ENCODE data around the gene FAM83C. TPM values are rescaled to one million over a fixed set of nuclear protein-coding genes. Genes with fewer than 3 reads are reported as not detected.

Gene FAM83C
- polyA plus RNA-seq, 1 of the 3 experiments (the other 2 are of a cell fraction) = not detected

DNA sequence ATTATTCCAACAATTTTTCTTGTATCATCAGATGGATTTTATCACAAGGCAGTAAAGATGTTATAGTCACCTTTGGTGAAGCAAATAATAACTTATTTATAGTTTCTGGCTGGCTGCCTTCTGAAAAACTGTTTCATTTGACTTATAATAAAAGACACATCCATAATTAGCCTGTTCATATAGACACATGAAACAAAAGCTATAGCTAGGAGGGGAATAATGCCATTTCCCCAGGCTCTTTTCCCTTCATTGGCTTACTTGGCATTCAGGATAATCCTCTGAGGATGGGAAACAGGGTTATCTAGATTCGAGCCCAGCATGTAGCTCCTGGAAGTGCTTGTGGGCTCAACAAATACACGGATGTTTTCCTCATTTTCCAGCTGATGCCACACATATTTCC is 48.2 kb downstream of the FAM83C start:
- H3K9ac ChIP-seq = no peak overlapping the region
- H4K20me1 ChIP-seq (ENCODE audit: insufficient read depth) = no peaks in the 10 kb centered on the region
- no peaks in the 10 kb centered on the region for H3K9me2 ChIP-seq
- H3K79me2 ChIP-seq (ENCODE audit: insufficient read depth) = no peaks in the 10 kb centered on the region
- H3K27ac ChIP-seq (ENCODE audit: low read depth in 2 of 2, low read length in 1 of 2) = no peak overlapping the region
- H3K4me3 ChIP-seq (ENCODE audit: low read depth in 2 of 2, low read length in 1 of 2) = no peak overlapping the region
- no peaks in the 10 kb centered on the region for H3K9me3 ChIP-seq
- H3K4me1 ChIP-seq (ENCODE audit: control insufficient read depth in 1 of 2, insufficient read depth in 2 of 2, low read depth in 1 of 2, low read length in 1 of 2) = no peaks in the 10 kb centered on the region; a peak in 1 of 4 replicates
- no peaks in the 10 kb centered on the region for H3F3A ChIP-seq (replicated peaks; ENCODE audit: insufficient read depth)
- POLR2A ChIA-PET = no interaction called here
- no peak overlapping the region for H2AFZ ChIP-seq (ENCODE audit: low read depth)
- TF ChIP-seq, protein P1, sequence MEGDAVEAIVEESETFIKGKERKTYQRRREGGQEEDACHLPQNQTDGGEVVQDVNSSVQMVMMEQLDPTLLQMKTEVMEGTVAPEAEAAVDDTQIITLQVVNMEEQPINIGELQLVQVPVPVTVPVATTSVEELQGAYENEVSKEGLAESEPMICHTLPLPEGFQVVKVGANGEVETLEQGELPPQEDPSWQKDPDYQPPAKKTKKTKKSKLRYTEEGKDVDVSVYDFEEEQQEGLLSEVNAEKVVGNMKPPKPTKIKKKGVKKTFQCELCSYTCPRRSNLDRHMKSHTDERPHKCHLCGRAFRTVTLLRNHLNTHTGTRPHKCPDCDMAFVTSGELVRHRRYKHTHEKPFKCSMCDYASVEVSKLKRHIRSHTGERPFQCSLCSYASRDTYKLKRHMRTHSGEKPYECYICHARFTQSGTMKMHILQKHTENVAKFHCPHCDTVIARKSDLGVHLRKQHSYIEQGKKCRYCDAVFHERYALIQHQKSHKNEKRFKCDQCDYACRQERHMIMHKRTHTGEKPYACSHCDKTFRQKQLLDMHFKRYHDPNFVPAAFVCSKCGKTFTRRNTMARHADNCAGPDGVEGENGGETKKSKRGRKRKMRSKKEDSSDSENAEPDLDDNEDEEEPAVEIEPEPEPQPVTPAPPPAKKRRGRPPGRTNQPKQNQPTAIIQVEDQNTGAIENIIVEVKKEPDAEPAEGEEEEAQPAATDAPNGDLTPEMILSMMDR (IDR thresholded peaks at IDR 0.05) = no peak
- TF ChIP-seq, protein P2, sequence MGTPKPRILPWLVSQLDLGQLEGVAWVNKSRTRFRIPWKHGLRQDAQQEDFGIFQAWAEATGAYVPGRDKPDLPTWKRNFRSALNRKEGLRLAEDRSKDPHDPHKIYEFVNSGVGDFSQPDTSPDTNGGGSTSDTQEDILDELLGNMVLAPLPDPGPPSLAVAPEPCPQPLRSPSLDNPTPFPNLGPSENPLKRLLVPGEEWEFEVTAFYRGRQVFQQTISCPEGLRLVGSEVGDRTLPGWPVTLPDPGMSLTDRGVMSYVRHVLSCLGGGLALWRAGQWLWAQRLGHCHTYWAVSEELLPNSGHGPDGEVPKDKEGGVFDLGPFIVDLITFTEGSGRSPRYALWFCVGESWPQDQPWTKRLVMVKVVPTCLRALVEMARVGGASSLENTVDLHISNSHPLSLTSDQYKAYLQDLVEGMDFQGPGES (IDR thresholded peaks at IDR 0.05; ENCODE audit: low read depth, low read length) = no peak
- TF ChIP-seq FOXM1 (IDR thresholded peaks at IDR 0.05; ENCODE audit: low read depth) (no peak), RAD21 (IDR thresholded peaks at IDR 0.05; ENCODE audit: low read length) (no peak), YY1 (IDR thresholded peaks at IDR 0.05; ENCODE audit: low read depth) (no peak), TAF1 (IDR thresholded peaks at IDR 0.05; ENCODE audit: borderline replicate concordance, low read depth, low read length) (no peak), SIN3A (IDR thresholded peaks at IDR 0.05; ENCODE audit: borderline replicate concordance, low read depth, low read length) (no peak), GABPA (IDR thresholded peaks at IDR 0.05; ENCODE audit: low read depth) (no peak), EZH2phosphoT487 (IDR thresholded peaks at IDR 0.05; ENCODE audit: borderline replicate concordance, low read depth) (no peak), MEF2A (IDR thresholded peaks at IDR 0.05; ENCODE audit: borderline replicate concordance, low read depth) (no peak), MXI1 (IDR thresholded peaks at IDR 0.05; ENCODE audit: low read depth, low read length) (no peak), POLR2AphosphoS5 (IDR thresholded peaks at IDR 0.05; ENCODE audit: low read depth, low read length) (no peak), RFX5 (IDR thresholded peaks at IDR 0.05; ENCODE audit: low read length) (no peak)
- TF ChIP-seq, protein P3, sequence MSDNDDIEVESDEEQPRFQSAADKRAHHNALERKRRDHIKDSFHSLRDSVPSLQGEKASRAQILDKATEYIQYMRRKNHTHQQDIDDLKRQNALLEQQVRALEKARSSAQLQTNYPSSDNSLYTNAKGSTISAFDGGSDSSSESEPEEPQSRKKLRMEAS (IDR thresholded peaks at IDR 0.05; ENCODE audit: low read depth) = no peak
- CTCF ChIA-PET = interaction anchor here (0.8 to 1.1 kb wide), 2 partner anchors 25 to 26 kb away, joined by 3 read pairs; no protein-coding TSS in a partner anchor
- no peaks in the 10 kb centered on the region for H3K27me3 ChIP-seq (ENCODE audit: insufficient read depth)
- no peaks in the 10 kb centered on the region for H3K36me3 ChIP-seq (replicated peaks in 1 of 2; ENCODE audit: control insufficient read depth in 1 of 2, insufficient read depth in 2 of 2, low read length in 1 of 2)
- whole genome bisulfite sequencing (ENCODE audit: low lambda C conversion rate) = 53% methylated on average over 2 of the region's 2 CpGs
- no peak overlapping the region for H3K4me2 ChIP-seq
- no peak for DNase-seq

DNA sequence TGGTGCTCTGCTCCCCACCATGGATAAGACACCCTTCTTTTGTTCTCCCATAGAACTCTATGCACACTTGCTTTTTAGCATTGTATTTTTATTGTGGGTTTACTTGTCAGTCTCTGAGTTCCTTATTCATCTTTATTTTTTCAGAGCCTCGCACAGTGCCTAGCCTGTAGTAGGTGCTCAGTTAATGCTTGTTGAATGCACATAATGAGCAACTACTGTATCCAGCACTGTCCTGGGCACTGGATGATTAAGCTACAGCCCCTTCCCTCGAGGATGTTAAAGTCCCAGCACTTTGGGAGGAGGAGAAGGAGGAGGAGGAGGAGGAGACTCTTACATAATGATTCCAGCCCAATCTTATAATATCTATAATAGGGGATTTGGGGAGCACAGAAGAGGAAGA is 48.9 kb downstream of the FAM83C start:
- H3K4me1 ChIP-seq (ENCODE audit: control insufficient read depth in 1 of 2, insufficient read depth in 2 of 2, low read depth in 1 of 2, low read length in 1 of 2) = no peaks in the 10 kb centered on the region
- H2AFZ ChIP-seq (ENCODE audit: low read depth) = no peak overlapping the region
- H3K9ac ChIP-seq = no peak overlapping the region
- WGBS (ENCODE audit: low lambda C conversion rate) = 49% methylated on average over 2 of the region's 2 CpGs
- no peaks in the 10 kb centered on the region for H3F3A ChIP-seq (replicated peaks; ENCODE audit: insufficient read depth)
- DNase-seq = no peak
- no peaks in the 10 kb centered on the region for H3K9me2 ChIP-seq
- H3K27ac ChIP-seq (ENCODE audit: low read depth in 2 of 2, low read length in 1 of 2) = no peak overlapping the region
- H3K4me2 ChIP-seq = no peak overlapping the region
- H4K20me1 ChIP-seq (ENCODE audit: insufficient read depth) = no peaks in the 10 kb centered on the region
- H3K4me3 ChIP-seq (ENCODE audit: low read depth in 2 of 2, low read length in 1 of 2) = no peak overlapping the region
- TF ChIP-seq TEAD4 (IDR thresholded peaks at IDR 0.05; ENCODE audit: borderline replicate concordance, insufficient read depth) = no peak
- TF ChIP-seq TAF1 (IDR thresholded peaks at IDR 0.05; ENCODE audit: borderline replicate concordance, low read depth, low read length) = no peak
- POLR2A ChIA-PET = interaction anchor here (1.4 kb wide), 1 partner anchor 16 kb away, joined by 3 read pairs; no protein-coding TSS in a partner anchor
- CTCF ChIA-PET = no interaction called here
- no peaks in the 10 kb centered on the region for H3K9me3 ChIP-seq
- no peaks in the 10 kb centered on the region for H3K27me3 ChIP-seq (ENCODE audit: insufficient read depth)
- no peaks in the 10 kb centered on the region for H3K36me3 ChIP-seq (replicated peaks in 1 of 2; ENCODE audit: control insufficient read depth in 1 of 2, insufficient read depth in 2 of 2, low read length in 1 of 2)
- no peaks in the 10 kb centered on the region for H3K79me2 ChIP-seq (ENCODE audit: insufficient read depth)

Data from SK-N-SH (cell line).